GM21825 (cell line): ENCODE data around the gene KCNQ1OT1.

ENCODE experiments used
- ATAC-seq: cut with Tn5 transposase; IDR thresholded peaks from one replicate; pipeline ENCODE4 v1.9.1; 2021; ENCODE audit warnings: mild to moderate bottlenecking, moderate library complexity; ENCODE audit not compliant: unreplicated experiment

Gene KCNQ1OT1

GRCh38 chr11:2699531-2700414 lies at the start of gene KCNQ1OT1:
TSS of gene KCNQ1OT1 (minus strand) at chr11:2699994.
- ATAC-seq, result peak; percentile 87

GRCh38 chr11:2748814-2749554 lies 49.2 kb upstream of the KCNQ1OT1 start:
- ATAC-seq, result no peak

GRCh38 chr11:2748061-2748813 lies 48.4 kb upstream of the KCNQ1OT1 start:
- no peak for ATAC-seq

GRCh38 chr11:2747248-2748027 lies 47.6 kb upstream of the KCNQ1OT1 start:
- no peak for ATAC-seq

- ATAC-seq, result no peak
These were observed 46.8 kb upstream of the KCNQ1OT1 start for GRCh38 chr11:2746401-2747247.

- ATAC-seq, result no peak
These were observed 45.7 kb upstream of the KCNQ1OT1 start for GRCh38 chr11:2745511-2745910.

GRCh38 chr11:2744166-2744565 lies 44.4 kb upstream of the KCNQ1OT1 start:
- no peak for ATAC-seq

- ATAC-seq, result no peak
These were observed 43.8 kb upstream of the KCNQ1OT1 start for GRCh38 chr11:2743427-2744110.

- no peak for ATAC-seq
These were observed 43.0 kb upstream of the KCNQ1OT1 start for GRCh38 chr11:2742611-2743426.

GRCh38 chr11:2742201-2742600 lies 42.4 kb upstream of the KCNQ1OT1 start:
- no peak for ATAC-seq

GRCh38 chr11:2741377-2742131 lies 41.8 kb upstream of the KCNQ1OT1 start:
- ATAC-seq, result no peak

GRCh38 chr11:2741006-2741376 lies 41.2 kb upstream of the KCNQ1OT1 start:
- ATAC-seq, result no peak

- no peak for ATAC-seq
These were observed 40.6 kb upstream of the KCNQ1OT1 start for GRCh38 chr11:2740275-2740940.

GRCh38 chr11:2739531-2740274 lies 39.9 kb upstream of the KCNQ1OT1 start:
- ATAC-seq, result no peak

- no peak for ATAC-seq
These were observed 39.0 kb upstream of the KCNQ1OT1 start for GRCh38 chr11:2738551-2739431.
